Measurements from ENCODE around the gene MAD1L1.
A peak's percentile ranks its signal among the peaks of the same experiment; 100 is the strongest.

MAD1L1 gene

GRCh38 chr7:2019711-2020511 is 212.8 kb downstream of the MAD1L1 start:
- no peak for DNase-seq

GRCh38 chr7:2019461-2019710 is 213.4 kb downstream of the MAD1L1 start:
- DNase-seq, result no peak

GRCh38 chr7:2018569-2019460 is 213.9 kb downstream of the MAD1L1 start:
- DNase-seq, result no peak

GRCh38 chr7:2017914-2018568 is 214.7 kb downstream of the MAD1L1 start:
- no peak for DNase-seq

- DNase-seq, result peak; percentile 73
These were observed 215.3 kb downstream of the MAD1L1 start for GRCh38 chr7:2017481-2017891.

- DNase-seq, result peak; percentile 97
These were observed 215.8 kb downstream of the MAD1L1 start for GRCh38 chr7:2016761-2017480.

- no peak for DNase-seq
These were observed 216.6 kb downstream of the MAD1L1 start for GRCh38 chr7:2016021-2016631.

GRCh38 chr7:2015251-2015871 is 217.4 kb downstream of the MAD1L1 start:
- no peak for DNase-seq

GRCh38 chr7:2014391-2015241 is 218.1 kb downstream of the MAD1L1 start:
- no peak for DNase-seq

- no peak for DNase-seq
These were observed 219.1 kb downstream of the MAD1L1 start for GRCh38 chr7:2013381-2014311.

- DNase-seq, result peak; percentile 49
These were observed 219.8 kb downstream of the MAD1L1 start for GRCh38 chr7:2012981-2013380.

GRCh38 chr7:2012044-2012900 is 220.5 kb downstream of the MAD1L1 start:
- no peak for DNase-seq

GRCh38 chr7:2011266-2012043 is 221.3 kb downstream of the MAD1L1 start:
- no peak for DNase-seq

GRCh38 chr7:2010551-2011265 is 222.0 kb downstream of the MAD1L1 start:
- no peak for DNase-seq

- DNase-seq, result no peak
These were observed 222.6 kb downstream of the MAD1L1 start for GRCh38 chr7:2010101-2010500.

GRCh38 chr7:2009541-2010001 is 223.2 kb downstream of the MAD1L1 start:
- DNase-seq, result no peak

- DNase-seq, result no peak
These were observed 223.7 kb downstream of the MAD1L1 start for GRCh38 chr7:2008936-2009540.

All from NCI-H510A treated with DMSO at 0.1 percent for 48 hours (cell line).